ENCODE results near the gene PLEKHN1.
A peak's percentile ranks its signal among the peaks of the same experiment; 100 is the strongest.

PLEKHN1 gene

DNA sequence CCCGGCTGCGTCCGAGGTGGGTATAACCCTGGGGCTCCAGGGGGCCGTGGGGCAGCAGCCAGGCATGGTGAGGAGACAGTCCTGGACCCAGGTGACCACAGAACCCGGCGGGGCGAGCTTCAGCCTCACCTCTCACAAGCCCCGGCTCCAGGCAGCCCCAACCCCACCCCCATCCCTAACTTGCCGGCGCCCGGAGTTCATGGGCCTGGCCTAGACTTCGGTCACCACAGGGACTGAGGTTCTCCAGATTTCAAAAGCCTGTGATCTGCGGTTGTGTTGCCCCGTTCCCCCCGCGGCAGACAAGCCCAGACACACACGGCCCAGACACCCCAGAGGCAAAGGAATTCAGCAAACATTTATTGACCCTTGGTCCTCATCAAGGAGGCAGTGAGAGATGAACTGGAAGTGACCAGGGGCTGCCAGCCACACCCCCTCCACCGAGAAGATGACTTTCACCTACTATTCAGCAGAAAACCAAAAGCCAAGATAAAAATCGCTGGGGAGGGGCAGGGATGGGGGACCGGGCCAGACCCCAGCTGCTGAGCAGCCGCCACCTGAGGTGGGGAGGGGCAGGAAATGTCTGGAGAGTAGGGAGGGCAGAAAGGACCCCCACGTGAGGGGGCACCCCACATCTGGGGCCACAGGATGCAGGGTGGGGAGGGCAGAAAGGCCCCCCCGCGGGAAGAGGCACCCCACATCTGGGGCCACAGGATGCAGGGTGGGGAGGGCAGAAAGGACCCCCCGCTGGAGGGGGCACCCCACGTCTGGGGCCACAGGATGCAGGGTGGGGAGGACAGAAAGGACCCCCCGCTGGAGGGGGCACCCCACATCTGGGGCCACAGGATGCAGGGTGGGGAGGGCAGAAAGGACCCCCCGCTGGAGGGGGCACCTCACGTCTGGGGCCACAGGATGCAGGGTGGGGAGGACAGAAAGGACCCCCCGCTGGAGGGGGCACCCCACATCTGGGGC, 29.7 kb downstream of the PLEKHN1 start:
- H3K4me3 ChIP-seq: no peak overlapping the region
- H3K9me3 ChIP-seq (ENCODE audit: low read depth, low read length): no peaks in the 10 kb centered on the region
- DNase-seq (ENCODE audit: low read depth, low spot score): no peak
- H3K27ac ChIP-seq: no peak overlapping the region
- TF ChIP-seq EZH2 (IDR thresholded peaks at IDR 0.05) (no peak), FOXP2 (optimal IDR thresholded peaks at IDR 0.05; ENCODE audit: control extremely low read depth, extremely low read length, insufficient read depth) (no peak), POLR2AphosphoS5 (IDR thresholded peaks at IDR 0.05; ENCODE audit: borderline replicate concordance, low read depth, low read length) (no peak)
- no peaks in the 10 kb centered on the region for H3K36me3 ChIP-seq (ENCODE audit: insufficient read depth, low read length)
- no peak overlapping the region for H3K9ac ChIP-seq (ENCODE audit: insufficient read length)

DNA sequence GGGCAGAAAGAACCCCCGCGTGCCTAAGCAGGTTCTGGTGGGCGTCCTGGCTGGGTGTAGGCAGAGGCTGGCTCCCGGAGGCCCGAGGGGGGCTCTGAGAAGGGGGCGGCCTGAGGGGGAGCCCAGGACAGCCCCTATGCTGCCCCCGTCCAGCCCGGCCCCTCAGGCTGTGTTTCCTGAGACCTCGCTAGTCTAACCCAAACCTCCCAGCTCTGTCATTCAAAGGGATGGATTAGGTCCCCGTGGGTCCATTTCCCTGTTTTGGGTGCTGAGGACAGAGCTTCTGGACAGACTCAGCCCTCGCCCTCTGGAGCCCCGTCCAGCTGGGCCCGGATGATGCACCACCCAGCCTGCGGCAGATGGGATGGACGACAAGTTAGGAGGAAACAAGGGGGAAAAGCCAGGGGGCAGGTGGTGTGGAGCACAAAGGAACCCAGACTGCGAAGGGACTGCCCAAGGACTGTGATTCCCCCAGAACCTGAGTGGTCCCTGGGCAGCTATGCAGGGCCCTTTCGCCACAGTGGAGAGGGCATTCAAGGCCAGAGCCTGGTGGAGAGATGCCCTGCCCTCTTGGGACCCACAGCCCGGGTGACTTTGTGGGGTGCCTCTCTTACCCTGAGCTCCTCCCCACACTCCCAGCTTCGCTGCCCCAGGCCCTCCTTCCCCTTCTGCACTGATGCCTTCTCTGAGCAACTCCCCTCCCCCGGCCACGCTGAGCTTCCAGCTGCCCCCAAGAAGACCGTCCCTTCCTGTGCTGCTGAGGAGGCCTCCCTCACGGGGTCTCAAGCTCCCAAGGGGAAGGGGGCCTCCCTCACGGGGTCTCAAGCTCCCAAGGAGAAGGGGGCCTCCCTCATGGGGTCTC, 30.8 kb downstream of the PLEKHN1 start:
- H3K36me3 ChIP-seq (ENCODE audit: insufficient read depth, low read length): no peaks in the 10 kb centered on the region
- H3K4me3 ChIP-seq: no peak overlapping the region
- no peak overlapping the region for H3K9ac ChIP-seq (ENCODE audit: insufficient read length)
- TF ChIP-seq FOXP2 (optimal IDR thresholded peaks at IDR 0.05; ENCODE audit: control extremely low read depth, extremely low read length, insufficient read depth): no peak
- TF ChIP-seq POLR2AphosphoS5 (IDR thresholded peaks at IDR 0.05; ENCODE audit: borderline replicate concordance, low read depth, low read length): no peak
- no peak for TF ChIP-seq EZH2 (IDR thresholded peaks at IDR 0.05)
- no peaks in the 10 kb centered on the region for H3K9me3 ChIP-seq (ENCODE audit: low read depth, low read length)
- DNase-seq (ENCODE audit: low read depth, low spot score): no peak
- H3K27ac ChIP-seq: no peak overlapping the region

- no peak for DNase-seq (ENCODE audit: low read depth, low spot score)
- H3K9me3 ChIP-seq (ENCODE audit: low read depth, low read length): no peaks in the 10 kb centered on the region
- H3K27ac ChIP-seq: no peak overlapping the region
- no peak overlapping the region for H3K9ac ChIP-seq (ENCODE audit: insufficient read length)
- no peaks in the 10 kb centered on the region for H3K36me3 ChIP-seq (ENCODE audit: insufficient read depth, low read length)
- no peak overlapping the region for H3K4me3 ChIP-seq
- TF ChIP-seq EZH2 (IDR thresholded peaks at IDR 0.05): no peak
- no peak for TF ChIP-seq FOXP2 (optimal IDR thresholded peaks at IDR 0.05; ENCODE audit: control extremely low read depth, extremely low read length, insufficient read depth)
- TF ChIP-seq POLR2AphosphoS5 (IDR thresholded peaks at IDR 0.05; ENCODE audit: borderline replicate concordance, low read depth, low read length): no peak
Measured at GRCh38 chr1:997713-997992, 31.4 kb downstream of the PLEKHN1 start.

- Histone ChIP-seq H3K4me3 (peak overlapping the region; percentile 98), H3K9ac (ENCODE audit: insufficient read length) (no peak overlapping the region), H3K36me3 (ENCODE audit: insufficient read depth, low read length) (no peaks in the 10 kb centered on the region), H3K27ac (no peak overlapping the region), H3K9me3 (ENCODE audit: low read depth, low read length) (no peaks in the 10 kb centered on the region)
- DNase-seq (ENCODE audit: low read depth, low spot score): no peak
- TF ChIP-seq POLR2AphosphoS5 (IDR thresholded peaks at IDR 0.05; ENCODE audit: borderline replicate concordance, low read depth, low read length) (no peak; the same call in 1 of the 2 replicates), EZH2 (IDR thresholded peaks at IDR 0.05) (no peak), FOXP2 (optimal IDR thresholded peaks at IDR 0.05; ENCODE audit: control extremely low read depth, extremely low read length, insufficient read depth) (no peak)
Measured at GRCh38 chr1:997993-998744, 31.9 kb downstream of the PLEKHN1 start.

- TF ChIP-seq POLR2AphosphoS5 (IDR thresholded peaks at IDR 0.05; ENCODE audit: borderline replicate concordance, low read depth, low read length): peak; percentile 45; the same call in 1 of the 2 replicates
- no peak for TF ChIP-seq FOXP2 (optimal IDR thresholded peaks at IDR 0.05; ENCODE audit: control extremely low read depth, extremely low read length, insufficient read depth)
- Histone ChIP-seq H3K9ac (ENCODE audit: insufficient read length) (peak overlapping the region; percentile 99), H3K36me3 (ENCODE audit: insufficient read depth, low read length) (no peaks in the 10 kb centered on the region), H3K9me3 (ENCODE audit: low read depth, low read length) (no peaks in the 10 kb centered on the region), H3K27ac (peak overlapping the region; percentile 68), H3K4me3 (peak overlapping the region; percentile 98)
- DNase-seq (ENCODE audit: low read depth, low spot score): no peak
Measured at GRCh38 chr1:998745-998994, 32.4 kb downstream of the PLEKHN1 start.

DNA sequence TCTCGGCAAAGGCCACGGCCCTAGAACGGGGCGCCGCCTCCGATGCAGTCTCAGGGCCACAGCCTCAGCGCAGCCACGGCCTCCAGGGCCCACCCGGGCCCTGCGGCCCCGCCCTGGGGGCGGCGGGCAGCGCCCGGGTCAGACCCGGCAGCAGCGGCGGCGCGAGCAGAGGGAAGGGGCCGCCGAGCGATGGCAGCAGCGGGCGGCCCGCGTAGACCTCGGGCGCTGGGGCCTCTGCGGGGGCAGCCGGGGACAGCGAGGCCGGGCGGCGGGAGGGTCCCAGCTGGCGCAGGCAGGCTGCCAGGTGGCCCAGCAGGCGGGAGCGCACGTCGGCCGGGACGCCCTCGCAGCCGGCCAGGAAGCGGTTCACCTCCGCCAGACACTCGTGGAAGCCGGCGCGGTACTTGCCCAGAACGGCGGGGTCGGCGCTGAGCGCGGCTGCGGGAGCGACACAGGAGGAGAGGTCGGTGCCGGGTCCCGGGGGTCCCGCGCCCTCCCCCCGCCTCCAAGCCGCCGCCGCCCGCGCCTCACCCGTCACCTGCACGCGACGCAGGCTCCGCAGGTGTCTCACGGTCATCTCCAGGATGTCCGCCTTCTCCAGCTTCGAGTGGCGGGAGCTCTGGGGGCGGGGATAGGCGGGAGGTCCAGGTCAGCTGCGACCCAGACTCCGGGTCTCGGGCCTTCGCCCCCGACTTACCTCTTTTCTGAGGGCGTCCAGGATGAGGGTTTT, 32.9 kb downstream of the PLEKHN1 start:
- Histone ChIP-seq H3K27ac (peak overlapping the region; percentile 81), H3K36me3 (ENCODE audit: insufficient read depth, low read length) (no peaks in the 10 kb centered on the region), H3K4me3 (peak overlapping the region; percentile 98), H3K9me3 (ENCODE audit: low read depth, low read length) (no peaks in the 10 kb centered on the region), H3K9ac (ENCODE audit: insufficient read length) (peak overlapping the region; percentile 99)
- TF ChIP-seq POLR2AphosphoS5 (IDR thresholded peaks at IDR 0.05; ENCODE audit: borderline replicate concordance, low read depth, low read length) (no peak), FOXP2 (optimal IDR thresholded peaks at IDR 0.05; ENCODE audit: control extremely low read depth, extremely low read length, insufficient read depth) (no peak), EZH2 (IDR thresholded peaks at IDR 0.05) (no peak)
- DNase-seq (ENCODE audit: low read depth, low spot score): no peak

GRCh38 chr1:999725-1000356, 33.6 kb downstream of the PLEKHN1 start, which contains the start of gene HES4:
HES4 (minus strand) TSS chr1:1000097; CDS start chr1:999973, 124 bp downstream.
- peak; percentile 40 for DNase-seq (ENCODE audit: low read depth, low spot score)
- TF ChIP-seq EZH2 (IDR thresholded peaks at IDR 0.05) (no peak), POLR2AphosphoS5 (IDR thresholded peaks at IDR 0.05; ENCODE audit: borderline replicate concordance, low read depth, low read length) (0 out of 2 replicates have a peak, but pooled peaks have one; percentile 15)
- Histone ChIP-seq H3K9me3 (ENCODE audit: low read depth, low read length) (no peaks in the 10 kb centered on the region), H3K36me3 (ENCODE audit: insufficient read depth, low read length) (no peaks in the 10 kb centered on the region), H3K4me3 (peak within 1 kb of the TSS; percentile 98), H3K9ac (ENCODE audit: insufficient read length) (peak within 1 kb of the TSS; percentile 99), H3K27ac (peak within 1 kb of the TSS; percentile 98)

All from SK-N-MC (cell line).